T-helper 22 cell (primary cell): ENCODE measurements around the gene TIMM10.
A peak's percentile ranks its signal among the peaks of the same experiment; 100 is the strongest.
"Not testable (repeated sequence)": the region's sequence is repeated elsewhere in the genome, so short reads cannot be mapped to it uniquely, and the experiment has no call there.

Experiments used
- DNase-seq: peaks from one replicate; pipeline ENCODE4 v3.0.0-alpha.2; 2020; ENCODE audit warnings: low read depth

Gene TIMM10

GRCh38 chr11:57541169-57541568 lies 10.6 kb upstream of the TIMM10 start:
- no peak for DNase-seq

DNA sequence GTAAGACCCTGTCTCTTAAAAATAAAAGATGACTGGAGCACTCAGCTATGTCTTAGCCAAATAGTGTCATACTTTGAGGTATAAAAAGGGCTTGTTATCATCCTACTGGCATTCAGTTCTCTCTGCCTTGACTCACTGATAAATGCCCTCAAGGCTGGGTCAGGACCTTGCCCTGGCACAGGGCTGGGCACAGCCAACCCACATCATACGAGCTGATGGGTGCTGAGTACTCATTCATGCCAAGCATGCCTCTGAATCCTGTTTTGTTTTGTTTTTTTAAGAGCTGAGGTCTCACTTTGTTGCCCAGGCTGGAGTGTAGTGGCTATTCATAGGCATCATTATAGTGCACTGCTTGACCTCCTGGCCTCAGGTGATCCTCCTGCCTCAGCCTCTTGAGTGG lies 8.8 kb upstream of the TIMM10 start:
- no peak for DNase-seq

GRCh38 chr11:57536947-57537619 lies 6.5 kb upstream of the TIMM10 start, which contains the start of gene SMTNL1:
Gene SMTNL1, plus strand, starts transcription at chr11:57537595. Its CDS starts 5,048 bp downstream, at chr11:57542643.
- DNase-seq = no peak

DNA sequence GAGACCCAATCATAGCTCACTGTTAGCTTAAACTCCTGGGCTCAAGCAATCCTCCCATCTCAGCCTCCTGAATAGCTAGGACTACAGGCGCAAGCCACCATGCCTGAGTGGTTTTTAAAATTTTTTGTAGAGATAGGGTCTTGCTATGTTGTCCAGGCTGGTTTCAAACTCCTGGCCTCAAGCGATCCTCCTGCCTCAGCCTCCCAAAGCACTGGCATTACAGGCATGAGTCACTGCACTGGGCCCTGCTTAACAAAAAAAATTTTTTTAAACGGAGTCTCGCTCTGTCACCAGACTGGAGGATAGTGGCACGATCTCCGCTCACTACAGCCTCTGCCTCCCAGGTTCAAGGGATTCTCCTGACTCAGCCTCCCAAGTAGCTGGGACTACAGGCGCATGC lies 3.9 kb upstream of the TIMM10 start:
- not testable (repeated sequence) for DNase-seq

- DNase-seq = no peak
Measured at GRCh38 chr11:57530215-57530595, 349 bp downstream of the TIMM10 start.

- no peak for DNase-seq
Measured at GRCh38 chr11:57529012-57529411, 1.5 kb downstream of the TIMM10 start.

DNA sequence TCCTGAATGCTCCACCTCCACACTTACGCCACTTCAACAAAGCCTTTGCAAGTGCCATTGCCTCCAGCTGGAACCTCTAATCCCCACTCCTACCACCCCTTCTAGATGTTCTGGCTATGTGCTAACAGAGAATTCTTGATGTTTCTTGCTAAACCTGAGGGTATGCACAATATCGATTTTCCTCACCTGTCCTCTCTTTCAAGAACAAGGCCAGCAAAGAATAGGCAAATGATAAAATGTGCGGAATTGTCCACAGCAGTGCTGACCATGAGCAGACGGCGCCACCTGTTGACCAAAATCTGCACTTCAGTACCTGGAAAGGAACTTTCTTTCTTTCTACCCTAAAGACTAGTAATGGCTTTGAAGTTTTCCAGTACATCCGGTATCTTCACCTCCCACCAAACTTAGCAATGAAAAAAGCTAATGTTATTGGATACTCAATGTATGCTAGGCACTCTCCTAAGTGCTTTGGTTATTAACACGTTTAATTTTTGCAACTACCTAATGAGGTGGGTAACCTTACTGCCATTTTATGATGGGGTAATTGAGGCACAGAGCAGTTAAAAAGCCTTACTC lies 3.4 kb downstream of the TIMM10 start:
- peak; percentile 30 for DNase-seq

DNA sequence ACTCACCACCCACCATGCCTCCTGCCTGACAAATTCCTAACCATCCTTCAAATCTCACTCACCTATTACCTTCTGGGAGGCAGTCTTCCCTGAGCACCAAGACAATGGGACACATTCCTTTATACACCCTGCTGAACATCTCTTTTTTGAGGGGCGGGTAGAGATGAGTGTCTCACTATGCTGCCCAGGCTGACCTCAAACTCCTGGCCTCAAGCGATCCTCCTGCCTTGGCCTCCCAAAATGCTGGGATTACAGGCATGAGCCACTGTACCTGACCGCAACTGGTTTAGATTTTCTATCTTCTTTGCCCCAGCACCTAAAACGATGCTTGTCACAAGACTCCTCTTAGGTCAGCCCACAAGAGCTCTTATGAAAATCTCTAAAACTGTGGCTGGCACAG lies 7.1 kb downstream of the TIMM10 start:
- no peak for DNase-seq

GRCh38 chr11:57521116-57521515 lies 9.4 kb downstream of the TIMM10 start:
- no peak for DNase-seq

- DNase-seq = no peak
Measured at GRCh38 chr11:57516061-57516443, 14.5 kb downstream of the TIMM10 start.

DNA sequence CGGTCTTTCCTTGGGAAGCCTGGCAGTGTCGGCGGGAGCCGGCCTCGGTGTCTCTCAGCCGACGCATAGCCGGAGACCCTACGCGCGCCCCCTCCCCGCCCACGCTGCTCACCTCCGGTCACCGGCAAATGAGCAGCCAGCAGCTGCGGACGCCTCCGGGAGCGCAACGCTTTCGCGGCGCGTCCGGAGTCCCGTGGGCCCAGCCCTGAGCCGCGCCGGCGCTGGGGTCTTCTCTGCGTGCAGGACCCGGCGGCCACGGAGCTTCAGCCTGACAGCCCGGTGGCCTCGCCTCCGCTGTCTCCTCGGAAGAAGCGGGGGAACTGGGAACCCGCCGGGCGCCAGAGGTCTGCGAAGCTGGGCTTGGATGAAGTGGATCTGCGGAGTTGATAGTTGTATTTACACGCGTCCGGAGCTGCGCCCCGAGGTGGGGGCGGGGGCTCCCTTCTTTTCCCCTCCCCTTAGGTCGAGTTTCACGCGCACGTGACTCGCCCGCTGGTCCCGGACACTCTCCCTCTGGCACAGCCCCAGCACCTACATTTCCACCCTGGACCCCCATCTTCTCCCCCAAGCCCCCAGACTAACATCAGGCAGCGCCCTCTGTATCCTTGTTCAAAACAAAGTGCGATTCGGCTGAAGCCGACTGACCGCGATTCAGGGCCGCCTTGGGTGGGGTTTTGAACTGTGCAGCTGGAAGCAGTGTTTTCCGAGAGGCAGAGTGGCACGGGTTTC lies 15.1 kb downstream of the TIMM10 start, which contains the start of gene SLC43A1:
Gene SLC43A1 (minus strand): TSS at position 371 of the 729 bp plus-strand sequence. CDS start 1,591 bp downstream, outside the sequence.
- DNase-seq = no peak

DNA sequence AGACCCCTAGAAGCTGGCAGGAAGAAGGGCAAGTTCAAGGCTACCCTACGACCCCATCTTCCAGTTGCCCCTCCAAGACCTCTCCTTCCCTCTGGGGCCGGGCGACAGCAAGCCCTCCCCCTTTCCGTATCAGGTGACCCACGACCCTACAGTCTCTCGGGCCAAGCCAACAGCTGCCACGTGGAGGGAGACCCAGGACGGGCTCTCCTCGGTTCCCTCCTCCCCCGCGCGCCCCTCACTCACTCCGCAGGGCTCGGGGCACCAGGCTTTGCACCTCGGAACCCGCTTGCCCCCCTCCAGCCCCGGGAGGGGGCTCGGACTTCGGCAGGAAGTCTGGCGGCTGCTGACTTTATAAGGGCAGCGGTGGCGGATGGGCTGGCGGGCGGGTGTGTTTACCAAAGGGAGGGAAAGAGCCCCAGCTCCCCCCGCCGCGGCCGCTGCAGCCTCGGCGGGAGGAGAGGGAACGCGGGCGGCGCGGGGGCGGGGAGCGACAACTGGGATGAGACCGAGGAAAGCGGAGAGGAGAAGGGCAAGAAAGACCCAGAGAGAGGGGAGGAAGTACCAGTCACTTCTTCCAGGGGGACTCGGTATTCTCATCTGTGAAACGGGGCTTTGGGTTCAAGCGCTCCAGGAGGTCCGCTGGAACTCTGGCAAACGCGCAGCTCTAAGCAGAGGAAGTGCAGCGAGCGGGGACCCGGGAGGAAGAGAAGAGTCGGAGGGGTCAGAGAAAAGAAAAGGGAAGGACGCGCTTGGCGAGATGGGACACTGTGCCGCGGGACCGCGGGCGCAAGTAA lies 15.8 kb downstream of the TIMM10 start:
- peak; percentile 16 for DNase-seq

GRCh38 chr11:57513911-57514537 lies 16.5 kb downstream of the TIMM10 start:
- no peak for DNase-seq

DNA sequence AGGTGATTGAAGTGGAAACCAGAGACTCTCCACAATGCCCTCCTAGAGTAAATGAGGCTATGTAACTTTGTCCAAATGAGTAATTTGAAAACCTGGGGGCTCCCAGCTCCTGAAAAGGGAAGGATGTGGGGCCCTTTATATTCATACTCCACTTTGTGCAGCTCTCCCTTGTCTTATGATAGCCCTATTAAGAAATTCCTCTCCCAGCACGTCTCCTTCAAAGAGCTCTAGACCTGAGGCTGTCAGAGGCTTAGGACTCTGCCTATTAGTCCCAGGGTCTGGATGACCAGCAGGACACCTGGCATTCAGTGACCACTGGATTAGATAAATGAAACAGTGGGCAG lies 17.1 kb downstream of the TIMM10 start:
- no peak for DNase-seq

GRCh38 chr11:57512646-57513451 lies 17.7 kb downstream of the TIMM10 start:
- no peak for DNase-seq

DNA sequence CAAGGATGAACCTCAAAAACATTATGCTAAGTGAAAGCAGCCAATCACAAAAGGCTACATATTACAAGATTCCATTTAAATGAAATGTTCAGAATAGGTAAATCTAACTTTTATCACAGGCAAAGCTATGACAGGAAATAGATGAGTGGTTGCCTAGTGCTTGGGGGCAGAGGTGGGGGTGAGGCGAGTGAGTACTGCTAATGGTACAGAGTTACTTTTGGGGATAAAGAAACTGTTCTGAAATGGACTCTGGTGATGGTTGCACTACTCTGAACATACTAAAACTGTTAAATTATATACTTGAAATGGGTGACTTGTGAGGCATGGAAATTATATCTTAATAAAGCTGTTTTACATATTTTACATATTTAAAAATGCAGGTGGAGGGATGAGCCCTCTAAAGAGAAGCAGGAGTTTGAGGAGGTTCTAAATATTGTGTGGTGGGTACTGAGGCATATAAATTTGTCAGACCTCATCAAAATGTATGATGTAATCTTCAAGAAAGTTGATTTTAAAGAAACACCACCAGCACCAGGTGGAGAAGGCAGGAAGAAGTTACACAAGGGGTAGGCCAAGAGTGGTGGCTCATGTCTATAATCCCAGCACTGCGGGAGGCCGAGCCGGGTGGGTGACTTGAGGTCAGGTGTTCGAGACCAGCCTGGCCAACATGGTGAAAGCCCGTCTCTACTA lies 18.7 kb downstream of the TIMM10 start:
- DNase-seq = no peak

DNA sequence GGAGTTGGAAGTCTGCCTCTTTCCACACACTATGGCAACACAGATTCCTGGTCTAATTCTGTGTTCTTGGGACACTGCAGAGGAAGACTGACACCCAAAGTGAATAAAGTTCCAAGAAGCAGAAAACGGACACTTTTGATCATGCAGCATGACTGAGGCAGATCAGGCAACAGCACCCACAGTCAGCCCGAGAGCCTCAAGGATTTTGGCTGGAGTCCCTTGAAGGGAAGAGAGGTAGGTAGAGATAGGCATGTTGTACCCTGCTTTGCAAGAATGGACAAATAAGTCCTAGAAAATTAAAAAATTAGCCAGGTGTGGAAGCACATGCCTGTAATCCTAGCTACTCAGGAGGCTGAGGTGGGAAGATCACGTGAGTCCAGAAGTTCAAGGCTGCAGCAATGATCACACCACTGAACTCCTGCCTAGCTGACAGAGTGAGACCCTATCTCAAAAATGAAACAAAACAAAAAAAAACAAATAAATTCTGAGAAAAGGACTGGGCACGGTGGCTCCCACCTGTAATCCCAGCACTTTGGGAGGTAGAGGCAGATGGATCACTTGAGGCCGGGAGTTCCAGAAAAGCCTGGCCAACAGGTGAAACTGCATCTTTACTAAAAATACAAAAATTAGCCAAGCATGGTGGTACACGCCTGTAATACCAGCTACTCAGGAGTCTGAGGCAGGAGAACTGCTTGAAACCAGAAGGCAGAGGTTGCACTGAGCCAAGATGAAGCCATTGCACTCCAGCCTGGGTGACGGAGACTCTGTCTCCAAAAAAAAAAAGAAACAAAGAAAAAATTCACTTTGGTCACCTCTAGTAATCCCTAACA lies 22.0 kb downstream of the TIMM10 start:
- DNase-seq = no peak

DNA sequence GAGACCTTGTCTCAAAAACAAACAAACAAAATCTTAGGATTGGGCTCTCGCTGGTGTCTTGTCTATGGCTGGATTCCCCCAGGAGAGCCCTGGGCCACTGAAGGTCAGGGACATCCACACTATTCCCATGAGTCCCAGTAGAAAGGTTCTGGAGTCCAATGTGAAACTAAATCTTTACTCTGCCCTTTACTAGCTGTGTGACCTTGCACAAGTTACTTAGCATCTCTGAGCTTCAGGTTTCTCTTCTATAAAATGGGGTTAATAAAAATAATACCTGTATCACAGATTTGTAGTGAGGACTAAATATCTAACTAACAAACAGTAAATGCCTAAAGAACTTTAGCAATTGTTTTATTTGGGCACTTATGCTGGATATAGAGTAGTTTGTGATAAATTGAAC lies 24.0 kb downstream of the TIMM10 start:
- no peak for DNase-seq

- DNase-seq = no peak
Measured at GRCh38 chr11:57504511-57504910, 26.0 kb downstream of the TIMM10 start.

GRCh38 chr11:57502870-57503269 lies 27.7 kb downstream of the TIMM10 start:
- DNase-seq = no peak
